ENCODE data around the gene BFSP1.

BFSP1 gene

DNA sequence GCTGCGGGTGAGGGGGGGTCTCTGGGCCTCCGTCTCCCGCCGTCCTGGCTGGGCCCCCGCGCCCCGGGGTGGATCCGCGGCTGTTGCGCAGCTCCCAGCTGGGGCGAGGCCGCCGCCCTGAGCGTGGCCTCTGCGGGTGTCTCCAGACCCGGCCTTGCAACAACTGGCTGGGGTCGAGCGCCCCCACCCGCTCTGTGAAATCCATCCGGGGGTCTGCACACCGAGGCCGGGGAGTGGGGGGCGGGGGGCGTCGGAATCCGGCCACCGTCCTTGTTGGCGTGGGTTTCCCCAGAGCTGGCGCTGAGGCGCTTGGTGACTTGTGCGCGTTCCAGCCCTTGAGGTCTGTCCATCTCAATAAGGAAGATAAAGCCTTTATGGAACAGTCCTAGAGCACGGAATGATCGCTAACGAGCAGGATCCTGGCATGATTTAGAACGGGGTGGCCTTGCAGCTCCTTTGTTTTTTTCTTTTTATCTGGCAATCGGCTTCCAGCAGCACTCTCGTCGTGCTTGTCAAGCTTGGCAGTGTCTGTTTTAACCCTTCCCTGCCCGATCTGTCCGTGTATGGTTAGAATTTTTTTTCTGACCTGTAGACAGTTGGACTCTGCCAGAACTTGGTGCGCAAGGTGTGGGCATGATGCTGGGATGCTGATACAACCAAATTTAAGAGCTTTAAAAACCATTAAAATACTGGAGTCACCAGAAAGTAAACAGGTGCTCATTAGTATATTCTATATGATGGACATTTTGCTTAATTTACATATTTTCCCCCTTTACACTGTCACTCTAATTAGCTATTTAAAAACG is 39.4 kb upstream of the BFSP1 start (continued):
- TF ChIP-seq ZNF341 (tag by site-specific recombination; IDR thresholded peaks at IDR 0.05; ENCODE audit: low read depth) (0 out of 2 replicates have a peak, but pooled peaks have one; percentile 0), SP3 (tag by site-specific recombination; IDR thresholded peaks at IDR 0.05) (no peak), KLF7 (tag by site-specific recombination; IDR thresholded peaks at IDR 0.05; ENCODE audit: borderline replicate concordance) (no peak), BCL11B (tag by site-specific recombination; IDR thresholded peaks at IDR 0.05; ENCODE audit: low read depth) (no peak), ZNF174 (tag by site-specific recombination; IDR thresholded peaks at IDR 0.05) (no peak), ZNF266 (tag by site-specific recombination; IDR thresholded peaks at IDR 0.05; ENCODE audit: low read depth) (no peak)
- TF ChIP-seq, protein P1, sequence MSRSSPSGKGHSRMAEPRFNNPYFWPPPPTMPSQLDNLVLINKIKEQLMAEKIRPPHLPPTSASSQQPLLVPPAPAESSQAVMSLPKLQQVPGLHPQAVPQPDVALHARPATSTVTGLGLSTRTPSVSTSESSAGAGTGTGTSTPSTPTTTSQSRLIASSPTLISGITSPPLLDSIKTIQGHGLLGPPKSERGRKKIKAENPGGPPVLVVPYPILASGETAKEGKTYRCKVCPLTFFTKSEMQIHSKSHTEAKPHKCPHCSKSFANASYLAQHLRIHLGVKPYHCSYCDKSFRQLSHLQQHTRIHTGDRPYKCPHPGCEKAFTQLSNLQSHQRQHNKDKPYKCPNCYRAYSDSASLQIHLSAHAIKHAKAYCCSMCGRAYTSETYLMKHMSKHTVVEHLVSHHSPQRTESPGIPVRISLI (tag by site-specific recombination; IDR thresholded peaks at IDR 0.05) = peak; percentile 39; the same call in 1 of the 2 replicates
- TF ChIP-seq, protein P2, sequence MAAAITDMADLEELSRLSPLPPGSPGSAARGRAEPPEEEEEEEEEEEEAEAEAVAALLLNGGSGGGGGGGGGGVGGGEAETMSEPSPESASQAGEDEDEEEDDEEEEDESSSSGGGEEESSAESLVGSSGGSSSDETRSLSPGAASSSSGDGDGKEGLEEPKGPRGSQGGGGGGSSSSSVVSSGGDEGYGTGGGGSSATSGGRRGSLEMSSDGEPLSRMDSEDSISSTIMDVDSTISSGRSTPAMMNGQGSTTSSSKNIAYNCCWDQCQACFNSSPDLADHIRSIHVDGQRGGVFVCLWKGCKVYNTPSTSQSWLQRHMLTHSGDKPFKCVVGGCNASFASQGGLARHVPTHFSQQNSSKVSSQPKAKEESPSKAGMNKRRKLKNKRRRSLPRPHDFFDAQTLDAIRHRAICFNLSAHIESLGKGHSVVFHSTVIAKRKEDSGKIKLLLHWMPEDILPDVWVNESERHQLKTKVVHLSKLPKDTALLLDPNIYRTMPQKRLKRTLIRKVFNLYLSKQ (tag by site-specific recombination; IDR thresholded peaks at IDR 0.05; ENCODE audit: borderline replicate concordance) = no peak
- TF ChIP-seq, protein P3, sequence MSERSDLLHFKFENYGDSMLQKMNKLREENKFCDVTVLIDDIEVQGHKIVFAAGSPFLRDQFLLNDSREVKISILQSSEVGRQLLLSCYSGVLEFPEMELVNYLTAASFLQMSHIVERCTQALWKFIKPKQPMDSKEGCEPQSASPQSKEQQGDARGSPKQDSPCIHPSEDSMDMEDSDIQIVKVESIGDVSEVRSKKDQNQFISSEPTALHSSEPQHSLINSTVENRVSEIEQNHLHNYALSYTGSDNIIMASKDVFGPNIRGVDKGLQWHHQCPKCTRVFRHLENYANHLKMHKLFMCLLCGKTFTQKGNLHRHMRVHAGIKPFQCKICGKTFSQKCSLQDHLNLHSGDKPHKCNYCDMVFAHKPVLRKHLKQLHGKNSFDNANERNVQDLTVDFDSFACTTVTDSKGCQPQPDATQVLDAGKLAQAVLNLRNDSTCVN (tag by site-specific recombination; optimal IDR thresholded peaks at IDR 0.05) = peak; percentile 60
- TF ChIP-seq, protein P4, sequence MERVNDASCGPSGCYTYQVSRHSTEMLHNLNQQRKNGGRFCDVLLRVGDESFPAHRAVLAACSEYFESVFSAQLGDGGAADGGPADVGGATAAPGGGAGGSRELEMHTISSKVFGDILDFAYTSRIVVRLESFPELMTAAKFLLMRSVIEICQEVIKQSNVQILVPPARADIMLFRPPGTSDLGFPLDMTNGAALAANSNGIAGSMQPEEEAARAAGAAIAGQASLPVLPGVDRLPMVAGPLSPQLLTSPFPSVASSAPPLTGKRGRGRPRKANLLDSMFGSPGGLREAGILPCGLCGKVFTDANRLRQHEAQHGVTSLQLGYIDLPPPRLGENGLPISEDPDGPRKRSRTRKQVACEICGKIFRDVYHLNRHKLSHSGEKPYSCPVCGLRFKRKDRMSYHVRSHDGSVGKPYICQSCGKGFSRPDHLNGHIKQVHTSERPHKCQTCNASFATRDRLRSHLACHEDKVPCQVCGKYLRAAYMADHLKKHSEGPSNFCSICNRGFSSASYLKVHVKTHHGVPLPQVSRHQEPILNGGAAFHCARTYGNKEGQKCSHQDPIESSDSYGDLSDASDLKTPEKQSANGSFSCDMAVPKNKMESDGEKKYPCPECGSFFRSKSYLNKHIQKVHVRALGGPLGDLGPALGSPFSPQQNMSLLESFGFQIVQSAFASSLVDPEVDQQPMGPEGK (tag by site-specific recombination; IDR thresholded peaks at IDR 0.05) = no peak

DNA sequence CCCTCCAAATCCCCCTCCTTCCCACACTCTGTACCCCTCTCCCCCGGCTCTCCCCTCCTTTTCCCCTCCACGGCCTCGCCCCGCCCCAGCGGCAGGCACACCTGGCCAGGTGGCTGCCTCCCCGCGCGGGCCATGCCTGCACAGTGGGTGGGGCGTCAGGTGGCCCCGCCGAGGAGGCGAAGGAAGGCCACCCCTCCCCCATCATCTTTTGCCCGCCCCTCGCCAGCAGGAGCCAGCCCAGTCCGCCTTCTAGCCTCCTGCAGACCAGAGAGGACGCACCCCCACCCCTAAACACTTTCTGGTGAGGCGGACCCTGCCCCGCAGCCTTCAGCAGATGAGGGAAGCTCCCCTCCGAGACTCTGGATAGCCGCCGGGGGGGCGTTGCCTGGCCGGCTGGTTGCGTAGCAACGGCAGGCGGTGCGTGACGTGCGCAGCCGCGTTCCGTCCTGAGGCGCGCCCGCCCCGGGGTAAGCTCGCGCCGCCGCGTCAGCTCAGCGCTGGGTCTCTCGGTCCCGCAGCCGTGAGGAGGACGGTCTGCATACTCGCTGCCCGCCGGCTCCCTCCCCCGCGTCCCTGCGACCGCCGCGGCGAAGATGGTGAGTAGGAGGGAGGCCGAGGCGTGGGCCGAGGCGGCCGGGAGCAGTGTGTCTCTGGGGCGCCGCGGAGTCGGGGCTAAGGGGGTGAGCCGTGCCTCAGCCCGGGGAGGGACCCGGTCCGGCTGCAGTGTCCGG is 38.6 kb upstream of the BFSP1 start, which contains the start of gene DSTN:
TSS of gene DSTN (plus strand) at position 460 of the 731 bp plus-strand sequence. CDS start at position 594, 134 bp downstream.
- Histone ChIP-seq H3K4me3 (ENCODE audit: low read depth, low read length) (peak within 1 kb of the TSS; percentile 98), H3K4me1 (ENCODE audit: control insufficient read depth, insufficient read depth, low read length) (peaks cover 8% of the 10 kb centered on the region), H3K36me3 (ENCODE audit: control insufficient read depth in 2 of 2, insufficient read depth in 1 of 2, low read length in 2 of 2) (no peaks in the 10 kb centered on the region), H3K27ac (ENCODE audit: extremely low read depth, low read depth, low read length) (peak within 1 kb of the TSS; percentile 99), H3K9me3 (ENCODE audit: control insufficient read depth, insufficient read depth, low read depth, low read length) (no peaks in the 10 kb centered on the region)
- POLR2A ChIA-PET = interaction anchor here (0.5 to 2.9 kb wide), 20 partner anchors 9 to 399 kb away, joined by 3 to 24 read pairs (median 6); partner anchors contain the start of genes BFSP1, MGME1, RRBP1 and SNX5
- CTCF ChIA-PET = interaction anchor here (0.6 to 1.1 kb wide), 5 partner anchors 30 to 57 kb away, joined by 3 to 4 read pairs (median 3); no protein-coding TSS in a partner anchor
- TF ChIP-seq ZNF548 (tag by site-specific recombination; IDR thresholded peaks at IDR 0.05) (no peak), ZNF175 (tag by site-specific recombination; IDR thresholded peaks at IDR 0.05) (no peak), ZNF138 (tag by site-specific recombination; IDR thresholded peaks at IDR 0.05; ENCODE audit: borderline replicate concordance) (no peak), ZNF248 (tag by site-specific recombination; IDR thresholded peaks at IDR 0.05) (no peak), ZNF529 (tag by site-specific recombination; IDR thresholded peaks at IDR 0.05; ENCODE audit: insufficient replicate concordance) (no peak), ZBTB20 (tag by site-specific recombination; IDR thresholded peaks at IDR 0.05) (peak; percentile 36; the same call in 1 of the 2 replicates), ZBTB1 (tag by site-specific recombination; IDR thresholded peaks at IDR 0.05) (peak; percentile 39; the same call in 1 of the 2 replicates), ZNF707 (tag by site-specific recombination; IDR thresholded peaks at IDR 0.05) (no peak), ZNF416 (tag by site-specific recombination; IDR thresholded peaks at IDR 0.05) (no peak), ZNF394 (tag by site-specific recombination; IDR thresholded peaks at IDR 0.05; ENCODE audit: borderline replicate concordance) (no peak)
- TF ChIP-seq, protein P5, sequence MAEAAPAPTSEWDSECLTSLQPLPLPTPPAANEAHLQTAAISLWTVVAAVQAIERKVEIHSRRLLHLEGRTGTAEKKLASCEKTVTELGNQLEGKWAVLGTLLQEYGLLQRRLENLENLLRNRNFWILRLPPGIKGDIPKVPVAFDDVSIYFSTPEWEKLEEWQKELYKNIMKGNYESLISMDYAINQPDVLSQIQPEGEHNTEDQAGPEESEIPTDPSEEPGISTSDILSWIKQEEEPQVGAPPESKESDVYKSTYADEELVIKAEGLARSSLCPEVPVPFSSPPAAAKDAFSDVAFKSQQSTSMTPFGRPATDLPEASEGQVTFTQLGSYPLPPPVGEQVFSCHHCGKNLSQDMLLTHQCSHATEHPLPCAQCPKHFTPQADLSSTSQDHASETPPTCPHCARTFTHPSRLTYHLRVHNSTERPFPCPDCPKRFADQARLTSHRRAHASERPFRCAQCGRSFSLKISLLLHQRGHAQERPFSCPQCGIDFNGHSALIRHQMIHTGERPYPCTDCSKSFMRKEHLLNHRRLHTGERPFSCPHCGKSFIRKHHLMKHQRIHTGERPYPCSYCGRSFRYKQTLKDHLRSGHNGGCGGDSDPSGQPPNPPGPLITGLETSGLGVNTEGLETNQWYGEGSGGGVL (tag by site-specific recombination; IDR thresholded peaks at IDR 0.05) = peak; percentile 71
- TF ChIP-seq, protein P6, sequence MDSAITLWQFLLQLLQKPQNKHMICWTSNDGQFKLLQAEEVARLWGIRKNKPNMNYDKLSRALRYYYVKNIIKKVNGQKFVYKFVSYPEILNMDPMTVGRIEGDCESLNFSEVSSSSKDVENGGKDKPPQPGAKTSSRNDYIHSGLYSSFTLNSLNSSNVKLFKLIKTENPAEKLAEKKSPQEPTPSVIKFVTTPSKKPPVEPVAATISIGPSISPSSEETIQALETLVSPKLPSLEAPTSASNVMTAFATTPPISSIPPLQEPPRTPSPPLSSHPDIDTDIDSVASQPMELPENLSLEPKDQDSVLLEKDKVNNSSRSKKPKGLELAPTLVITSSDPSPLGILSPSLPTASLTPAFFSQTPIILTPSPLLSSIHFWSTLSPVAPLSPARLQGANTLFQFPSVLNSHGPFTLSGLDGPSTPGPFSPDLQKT (IDR thresholded peaks at IDR 0.05; ENCODE audit: borderline replicate concordance, low read depth, low read length) = no peak
- TF ChIP-seq, protein P4 (tag by site-specific recombination; IDR thresholded peaks at IDR 0.05) = peak; percentile 61
